NCI-H345 (cell line): ENCODE measurements around the gene C15orf39.
"Not testable (repeated sequence)": the region's sequence is repeated elsewhere in the genome, so short reads cannot be mapped to it uniquely, and the experiment has no call there.

ENCODE experiments used
- DNase-seq: peaks from one replicate; lab custom pipeline; 2025; lab: John Stamatoyannopoulos, UW

Gene C15orf39

DNA sequence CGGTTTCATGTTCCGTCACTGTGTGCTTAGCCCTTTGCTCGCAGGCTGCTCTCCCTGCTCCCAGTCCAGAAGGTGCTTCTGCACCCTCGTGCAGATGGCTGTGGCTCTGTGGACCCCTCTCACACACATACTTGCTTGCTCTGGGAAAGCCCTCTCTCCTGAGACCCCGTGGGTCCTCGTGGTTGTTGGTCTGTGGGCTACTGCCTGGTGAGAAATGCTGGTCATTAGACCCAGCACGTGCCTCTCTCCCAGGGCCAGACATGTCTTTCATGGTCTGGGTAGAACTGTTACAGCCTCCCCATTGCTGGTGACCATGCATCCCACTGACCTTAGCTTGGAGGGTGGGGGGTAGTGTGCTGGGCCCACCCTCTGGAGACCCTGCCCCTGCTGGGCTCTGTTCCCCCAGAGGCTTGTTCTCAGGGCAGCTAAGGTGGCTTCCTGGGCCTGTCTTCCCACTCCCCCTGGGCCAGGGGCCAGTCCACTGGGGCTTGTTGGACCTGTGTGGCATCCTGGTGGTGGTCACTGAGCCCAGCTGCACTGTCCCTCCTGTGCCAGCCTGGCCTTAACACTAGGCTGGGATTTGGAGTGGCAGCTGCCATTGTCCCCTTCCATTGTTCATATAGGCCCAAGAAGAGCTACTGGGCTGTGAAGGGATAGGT lies 10.6 kb downstream of the C15orf39 start:
- no peak for DNase-seq

DNA sequence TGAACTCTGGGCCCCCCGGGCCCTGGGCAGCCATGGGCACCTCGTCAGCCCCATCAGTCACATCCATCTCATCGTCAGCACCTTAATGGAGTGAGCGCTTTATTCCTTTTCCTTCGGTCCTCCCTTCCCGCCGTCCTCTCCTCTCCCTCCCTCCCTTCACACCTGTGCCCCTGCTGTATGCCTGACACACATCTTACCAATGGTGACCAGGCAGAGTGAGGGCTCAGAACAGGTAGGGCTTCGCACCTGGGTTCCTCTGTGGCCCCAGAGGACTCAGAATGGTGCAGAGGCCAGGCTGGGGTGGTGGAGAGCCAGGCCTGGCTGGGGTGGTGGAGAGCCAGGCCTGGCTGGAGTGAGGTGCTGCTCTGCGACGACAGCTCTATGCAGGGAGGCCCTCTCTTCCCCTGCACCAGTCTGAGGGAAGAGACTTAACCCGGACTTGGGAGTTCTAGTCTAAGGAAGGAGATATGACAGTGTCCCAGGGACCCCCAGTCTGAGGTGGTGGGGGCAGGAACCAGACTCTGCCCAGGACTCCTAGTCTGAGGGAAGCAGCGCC lies 11.6 kb downstream of the C15orf39 start:
- DNase-seq: no peak

DNA sequence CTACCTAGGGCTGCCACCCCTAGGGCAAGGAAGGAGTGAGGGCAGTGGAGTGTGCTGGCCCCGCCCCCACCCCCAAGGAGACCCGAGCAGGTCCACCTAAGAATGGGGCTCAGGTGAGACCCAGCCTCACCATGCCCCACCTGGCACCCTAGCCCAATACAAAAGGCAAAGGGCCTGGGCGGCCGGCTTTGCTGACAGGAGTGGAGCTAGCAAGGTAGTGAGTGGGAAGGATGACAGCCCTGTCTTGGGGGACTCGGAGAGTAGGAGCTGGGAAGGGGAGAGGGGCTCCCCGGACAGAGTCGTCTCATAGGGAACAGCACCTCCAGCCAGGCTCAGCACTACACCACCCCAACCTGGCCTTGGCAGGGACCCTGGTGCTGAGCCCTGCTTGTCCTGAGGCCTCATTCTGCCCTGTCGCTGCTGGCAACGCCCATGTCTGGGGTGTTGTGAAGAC lies 12.1 kb downstream of the C15orf39 start:
- no peak for DNase-seq

DNA sequence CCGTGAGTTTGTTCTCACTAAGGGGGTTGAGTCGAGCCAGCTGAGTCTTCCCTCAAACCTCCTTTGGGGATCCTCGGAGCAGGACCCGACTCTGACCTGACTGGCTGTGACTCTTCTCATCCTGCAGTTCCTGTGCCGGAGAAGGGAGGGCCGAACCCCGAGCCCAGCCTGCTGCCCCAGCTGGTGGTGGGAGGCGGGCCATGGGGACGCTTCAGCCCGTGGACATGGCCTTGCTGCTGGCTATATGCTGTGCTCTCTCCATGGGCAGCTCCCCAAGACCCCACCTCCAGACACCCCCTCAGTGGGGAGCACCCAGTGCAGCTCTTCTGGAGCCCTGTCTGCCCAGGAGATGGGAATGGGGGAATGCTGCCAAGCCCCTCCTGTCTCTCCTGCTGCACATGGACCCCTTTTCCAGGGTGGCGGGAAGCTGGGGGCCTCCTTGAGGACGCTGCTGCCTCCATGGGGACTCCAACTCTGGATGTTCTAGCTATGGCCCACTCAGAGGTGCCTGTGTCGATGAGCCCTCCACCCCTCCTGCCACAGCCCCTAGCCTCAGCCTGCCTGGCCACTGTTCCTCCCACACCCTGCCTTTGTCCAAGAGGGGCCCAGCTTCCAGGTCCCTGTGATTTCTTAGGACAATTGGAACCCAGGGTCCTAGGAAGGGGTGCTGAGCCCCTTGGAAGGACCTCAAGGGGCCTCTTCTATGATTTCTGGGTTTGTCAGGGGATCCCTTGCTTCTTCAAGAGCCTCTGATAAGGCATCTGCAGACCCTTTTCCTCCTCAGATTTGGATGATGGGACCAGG lies 12.8 kb downstream of the C15orf39 start:
- no peak for DNase-seq

DNA sequence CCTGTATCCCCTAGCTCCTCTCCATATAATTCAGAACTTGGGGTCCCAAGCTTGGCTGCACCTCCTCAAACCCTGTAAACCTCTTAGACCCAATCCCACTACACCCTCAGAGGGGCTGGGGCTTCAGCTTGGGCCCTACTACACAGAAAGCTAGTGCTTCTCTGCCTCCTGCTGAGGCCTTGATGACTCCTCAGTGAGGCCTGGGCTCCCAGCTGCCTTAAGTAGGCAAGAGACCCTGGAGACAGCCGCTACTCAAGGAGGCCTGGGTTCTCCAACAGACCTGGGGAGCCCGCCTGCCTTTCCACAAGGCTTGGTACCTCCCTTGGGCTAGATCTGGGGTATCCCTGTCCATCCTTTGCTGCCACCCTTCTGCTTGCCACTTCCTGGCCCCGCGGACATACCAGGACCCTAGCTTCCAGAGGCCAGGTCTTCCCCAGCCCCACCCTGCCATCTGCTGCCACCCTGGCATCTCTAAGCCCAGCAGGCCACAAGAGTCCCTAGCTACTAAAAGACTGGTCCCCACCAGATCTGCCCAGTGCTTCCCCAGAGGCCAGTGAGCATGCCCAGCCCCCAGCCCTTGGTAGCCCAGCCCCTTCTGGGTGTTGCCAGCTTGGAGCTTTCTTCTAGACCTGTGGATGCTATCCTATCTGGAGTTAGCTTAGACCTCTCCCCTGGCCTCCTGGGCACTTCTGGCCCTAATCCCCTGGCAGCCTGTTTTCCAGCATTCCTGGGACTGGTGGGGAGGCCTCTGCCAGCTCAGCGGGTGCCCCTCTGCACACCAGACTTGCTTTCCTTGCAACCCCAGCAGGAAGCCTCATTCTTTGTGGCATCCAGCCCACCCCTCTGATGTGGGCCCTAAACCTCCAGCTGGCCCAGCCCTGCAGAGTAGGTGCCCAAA lies 13.7 kb downstream of the C15orf39 start:
- DNase-seq: no peak

DNA sequence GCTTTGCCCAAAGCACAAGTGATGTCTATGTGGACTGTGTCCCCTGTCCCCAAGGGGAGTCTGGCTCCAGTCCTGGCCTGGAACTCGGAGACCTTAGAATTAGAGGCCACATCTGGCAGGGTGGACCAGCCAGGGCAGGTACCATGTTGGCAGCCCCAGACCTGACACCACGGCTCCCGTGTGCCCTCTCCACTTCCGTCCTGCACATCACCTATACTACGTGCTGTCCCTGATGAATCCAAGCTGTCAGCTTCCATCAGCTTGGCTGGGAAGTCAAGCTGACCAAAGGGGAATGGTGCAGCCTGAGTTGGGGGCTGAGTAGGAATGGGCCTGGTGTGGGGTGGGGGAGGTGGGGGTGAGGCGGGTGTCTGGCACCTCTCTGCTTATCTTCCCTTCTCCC lies 15.3 kb downstream of the C15orf39 start:
- DNase-seq: no peak

DNA sequence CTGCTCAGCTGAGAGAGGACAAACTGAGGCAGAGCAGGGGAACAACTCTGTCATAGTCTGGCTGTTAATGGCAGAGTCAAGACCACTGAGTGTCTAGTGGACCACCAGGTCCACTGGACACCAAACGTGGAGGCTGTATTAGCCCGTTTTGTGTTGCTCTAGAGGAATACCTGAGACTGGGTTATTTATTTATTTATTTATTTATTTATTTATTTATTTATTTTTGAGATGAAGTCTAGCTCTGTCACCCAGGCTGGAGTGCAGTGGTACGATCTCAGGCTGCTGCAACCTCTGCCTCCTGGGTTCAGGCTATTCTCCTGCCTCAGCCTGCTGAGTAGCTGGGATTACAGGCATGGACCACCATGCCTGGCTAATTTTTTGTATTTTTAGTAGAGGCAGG lies 15.9 kb downstream of the C15orf39 start:
- DNase-seq: not testable (repeated sequence)

DNA sequence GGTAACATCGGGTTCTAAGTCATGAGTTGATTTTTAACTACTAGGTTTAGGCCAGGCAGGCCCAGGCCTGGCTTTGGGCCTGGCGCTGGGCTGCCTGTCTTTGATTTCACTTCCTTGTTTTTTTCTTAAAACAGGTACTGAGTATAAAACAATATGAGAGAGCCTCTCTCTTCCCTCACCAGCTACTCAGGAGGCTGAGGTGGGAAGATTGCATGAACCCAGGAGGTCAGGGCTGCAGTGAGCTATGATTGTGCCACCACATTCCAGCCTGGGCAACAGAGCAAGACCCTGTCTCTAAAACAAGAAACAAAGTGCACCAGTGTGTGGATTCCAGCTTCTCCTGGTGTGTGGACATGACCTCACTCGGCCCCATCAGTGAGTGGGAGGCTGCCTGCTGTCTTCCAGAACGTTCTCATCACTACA lies 17.8 kb downstream of the C15orf39 start:
- not testable (repeated sequence) for DNase-seq

DNA sequence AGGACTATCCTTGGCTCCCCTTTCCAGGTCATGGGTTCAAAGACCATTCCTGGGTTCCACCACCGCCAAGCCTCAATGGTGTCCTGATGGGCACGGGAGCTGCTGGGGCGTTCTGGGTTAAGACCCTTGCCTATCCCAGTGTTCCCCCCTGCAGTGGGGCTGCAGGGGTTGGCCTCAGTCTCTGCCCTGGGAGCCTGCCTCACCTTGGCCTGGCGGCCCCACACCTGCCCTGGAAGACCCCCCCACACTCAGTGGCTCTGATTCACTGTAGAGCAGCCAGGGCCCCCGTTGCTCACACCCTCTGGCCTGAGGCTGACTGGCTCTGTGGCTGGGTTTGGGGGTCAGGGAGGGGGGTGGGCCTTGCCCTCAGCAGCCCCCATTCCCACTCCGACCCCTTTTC lies 22.0 kb downstream of the C15orf39 start:
- no peak for DNase-seq

DNA sequence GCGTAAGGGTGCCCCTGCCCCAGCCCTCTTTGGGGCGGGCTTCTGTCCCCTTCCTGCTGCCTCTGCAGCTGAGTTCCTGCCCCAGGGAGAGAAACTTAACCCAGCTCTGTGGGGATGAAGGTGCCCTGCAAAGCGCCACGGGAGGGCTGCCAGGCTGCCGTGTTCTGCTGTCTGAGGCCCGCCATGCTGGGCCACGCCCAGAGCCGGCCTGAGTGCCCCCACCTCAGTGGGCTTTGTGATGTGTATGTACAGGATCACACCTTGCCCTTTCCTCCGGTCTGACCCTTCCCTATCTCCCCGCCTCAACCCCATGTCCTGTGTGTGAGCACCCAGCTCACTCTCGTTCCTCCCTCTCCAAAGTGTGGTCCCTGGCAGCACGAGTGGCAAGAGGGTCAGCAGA lies 22.6 kb downstream of the C15orf39 start:
- DNase-seq: no peak

DNA sequence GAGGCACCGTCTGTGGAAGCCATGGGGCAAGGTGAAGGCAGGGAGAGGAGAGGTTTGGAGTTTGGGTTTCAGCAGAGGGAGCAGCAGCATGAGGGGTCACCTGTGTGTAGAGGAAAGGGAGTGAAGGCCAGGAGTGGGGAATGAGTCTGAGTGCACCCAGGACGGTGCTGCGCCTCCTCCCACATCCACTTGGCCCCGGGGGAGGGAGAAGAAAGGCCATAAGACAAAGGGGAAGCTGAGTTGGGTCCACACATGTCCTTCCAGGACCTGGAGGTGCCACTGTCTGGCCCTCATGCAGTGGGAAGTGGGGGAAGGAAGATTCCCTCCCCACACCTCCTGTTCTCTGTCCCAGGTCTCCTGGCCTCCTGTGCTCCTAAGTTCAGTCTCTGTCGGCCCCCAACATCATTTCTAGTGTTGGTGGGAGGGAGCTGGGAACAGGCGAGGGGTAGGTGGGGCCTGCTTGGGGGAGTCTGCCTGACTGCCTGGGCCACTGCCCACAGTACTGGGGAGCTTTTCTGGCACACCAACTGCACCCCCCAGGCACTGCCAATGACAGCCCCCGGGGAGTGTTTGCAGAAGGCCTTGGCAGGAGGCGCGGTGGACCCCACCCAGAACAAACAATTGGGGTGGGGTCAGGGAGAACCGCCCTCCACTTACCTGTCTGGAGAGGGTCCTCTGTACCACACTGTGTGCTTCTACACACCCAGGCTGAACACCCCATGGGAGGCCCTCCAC lies 23.6 kb downstream of the C15orf39 start:
- peak; percentile 0 for DNase-seq

DNA sequence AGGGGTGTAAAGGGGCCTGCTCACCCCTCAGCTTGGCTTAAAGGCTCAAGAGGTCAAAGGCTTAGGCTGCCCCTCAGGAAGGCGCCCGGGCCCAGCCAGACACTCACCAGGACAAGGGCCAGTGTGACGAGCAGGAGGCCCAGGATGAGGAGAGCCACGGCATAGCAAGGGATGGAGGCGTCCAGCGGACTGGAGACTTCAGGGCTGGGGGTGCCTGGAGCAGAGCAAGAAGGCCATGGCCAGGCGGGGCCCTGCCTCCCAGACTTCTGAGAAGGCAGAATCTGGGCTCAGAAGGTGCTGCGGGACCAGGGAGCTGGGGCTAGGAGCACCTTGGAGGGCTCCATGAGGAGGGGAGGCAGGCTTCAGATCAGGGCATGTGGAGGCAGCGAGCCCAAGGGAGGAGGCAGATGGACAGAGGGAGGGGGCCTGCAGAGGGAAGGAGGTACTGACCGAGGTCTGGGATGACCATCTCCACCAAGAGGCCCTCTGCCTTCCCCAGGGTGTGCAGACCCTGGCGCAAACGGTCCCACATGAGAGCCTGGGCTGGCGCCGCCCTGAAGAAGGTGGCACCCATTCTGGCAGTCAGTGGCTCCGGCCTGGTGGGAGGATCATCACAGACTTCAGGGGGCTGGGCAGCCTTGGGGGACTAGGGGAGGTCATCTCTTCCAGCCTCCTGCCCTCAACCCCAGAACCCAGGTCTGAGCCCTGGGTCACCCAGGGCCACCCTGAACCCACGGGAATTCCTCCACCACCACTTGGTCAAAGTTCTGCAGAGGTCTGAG lies 24.5 kb downstream of the C15orf39 start:
- DNase-seq: no peak

DNA sequence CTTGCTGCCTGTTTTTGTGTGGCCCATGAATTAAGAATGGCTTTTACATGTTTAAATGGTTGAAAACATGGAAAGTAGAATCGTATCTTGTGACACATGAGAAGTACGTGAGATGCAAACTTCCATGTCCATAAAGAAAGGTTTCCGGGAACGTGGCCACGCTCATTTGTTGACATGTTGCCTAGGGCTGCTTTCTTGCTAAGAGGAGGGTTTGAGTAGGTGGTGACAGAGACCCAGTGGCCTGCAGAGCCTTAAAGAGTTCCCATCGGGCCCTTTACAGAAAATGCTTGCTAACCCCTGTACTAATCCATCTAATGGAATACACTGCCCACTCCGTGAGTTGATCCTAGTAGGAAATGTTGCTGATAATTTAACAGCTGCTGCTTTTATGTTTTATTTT lies 25.4 kb downstream of the C15orf39 start:
- DNase-seq: not testable (repeated sequence)

DNA sequence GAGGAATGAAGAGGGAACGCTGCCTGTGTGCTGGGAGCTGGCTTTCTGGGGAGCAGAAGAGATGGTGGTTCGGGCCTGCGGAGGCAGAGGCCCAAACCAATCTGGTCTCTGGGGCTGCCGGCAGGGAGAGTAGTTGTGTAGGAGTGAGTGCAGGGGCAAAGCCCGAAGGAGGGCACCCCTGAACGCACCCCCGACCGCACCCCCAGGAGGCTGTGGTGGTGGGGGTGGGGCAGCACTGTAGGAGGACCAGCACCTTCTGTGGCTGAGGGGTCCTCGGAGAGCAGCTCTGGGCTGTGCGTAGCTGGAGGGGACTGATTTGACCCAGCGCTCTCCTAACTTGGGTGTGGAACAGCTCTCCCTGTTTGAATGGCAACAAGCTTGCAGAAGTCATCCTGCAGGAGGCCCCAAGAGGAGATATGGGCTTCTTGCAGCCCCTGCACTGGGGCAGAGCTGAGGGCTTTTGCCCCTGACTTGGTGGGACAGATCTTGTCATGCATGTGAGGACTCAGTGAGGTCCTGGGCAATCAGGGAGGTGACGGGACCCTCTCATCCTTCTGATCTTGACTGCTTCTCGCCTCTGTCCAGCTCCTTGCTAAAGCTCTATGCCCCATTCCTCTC lies 26.1 kb downstream of the C15orf39 start:
- DNase-seq: no peak

DNA sequence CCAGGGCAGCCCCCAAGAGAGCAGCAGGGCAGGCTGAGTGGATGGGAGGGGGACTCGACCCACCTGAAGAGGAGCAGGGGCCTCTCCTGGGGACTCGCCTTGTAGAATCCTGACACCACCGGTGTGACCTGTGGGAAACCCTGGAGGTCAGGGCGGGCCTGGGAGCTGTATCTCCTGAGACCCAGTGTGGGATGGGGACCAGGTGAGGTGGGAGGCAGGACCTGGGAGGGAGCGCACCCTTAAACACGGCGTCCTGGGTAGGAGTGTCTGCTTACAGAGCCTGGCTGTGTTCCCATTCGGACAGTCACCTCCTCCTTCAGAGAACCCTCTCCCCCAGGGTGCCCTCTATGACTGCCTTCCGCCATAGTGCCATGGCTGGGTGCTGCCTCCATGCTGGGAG lies 27.1 kb downstream of the C15orf39 start:
- DNase-seq: no peak

DNA sequence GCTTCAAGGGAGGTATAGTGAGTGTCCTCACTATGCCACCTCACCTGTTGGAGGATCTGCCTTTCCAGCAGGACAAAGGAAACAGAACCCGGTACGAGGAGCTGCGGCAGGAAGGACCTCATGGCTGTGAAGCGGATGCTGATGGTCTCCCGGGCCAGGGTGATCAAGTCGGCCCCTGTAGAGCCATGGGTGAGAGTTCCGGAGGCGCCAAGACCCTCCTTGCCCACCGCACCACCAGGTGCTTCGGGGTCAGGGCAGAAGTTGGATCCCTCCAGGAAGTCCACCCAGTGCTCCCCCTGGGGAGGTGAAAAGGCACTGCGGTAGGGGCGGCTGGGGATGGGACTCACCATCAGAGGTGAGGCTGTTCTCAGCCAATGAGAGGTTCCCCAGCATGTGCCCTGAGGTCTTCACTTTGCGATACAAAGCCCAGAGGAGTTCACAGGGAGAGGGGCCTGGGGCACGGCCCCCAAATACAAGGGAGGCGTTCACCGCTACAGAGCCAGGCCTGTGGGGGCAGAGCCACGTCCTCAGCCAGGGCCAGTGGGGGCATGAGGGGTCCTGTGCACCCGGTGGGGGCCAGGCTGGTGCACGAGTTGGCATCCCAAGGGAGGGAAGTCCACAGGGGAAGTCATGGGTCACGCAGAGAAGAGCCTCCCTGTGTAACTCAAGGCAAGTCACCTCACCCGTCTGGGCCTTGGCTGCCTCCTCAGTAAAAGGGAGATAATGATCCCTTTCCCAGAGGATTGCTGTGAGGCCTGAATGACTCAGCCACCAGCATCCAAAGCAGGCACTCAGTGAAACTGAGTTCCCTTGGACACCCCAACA lies 27.7 kb downstream of the C15orf39 start:
- DNase-seq: no peak

DNA sequence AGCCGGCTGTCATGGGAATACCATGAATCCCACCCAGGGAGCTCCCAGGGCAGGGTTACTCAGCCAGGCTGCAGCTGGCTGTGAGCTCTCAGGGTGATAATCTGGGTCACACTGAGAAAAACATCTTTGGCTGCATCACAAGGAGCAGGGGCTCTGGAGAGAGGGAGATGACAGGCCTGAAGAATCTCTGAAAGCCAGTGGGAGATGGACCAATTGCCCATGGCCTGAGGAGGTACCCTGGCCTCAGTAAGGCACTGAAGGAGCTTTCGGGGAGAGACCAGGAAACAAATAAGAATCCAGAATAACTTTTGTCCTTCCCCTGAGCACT lies 28.3 kb downstream of the C15orf39 start:
- no peak for DNase-seq

DNA sequence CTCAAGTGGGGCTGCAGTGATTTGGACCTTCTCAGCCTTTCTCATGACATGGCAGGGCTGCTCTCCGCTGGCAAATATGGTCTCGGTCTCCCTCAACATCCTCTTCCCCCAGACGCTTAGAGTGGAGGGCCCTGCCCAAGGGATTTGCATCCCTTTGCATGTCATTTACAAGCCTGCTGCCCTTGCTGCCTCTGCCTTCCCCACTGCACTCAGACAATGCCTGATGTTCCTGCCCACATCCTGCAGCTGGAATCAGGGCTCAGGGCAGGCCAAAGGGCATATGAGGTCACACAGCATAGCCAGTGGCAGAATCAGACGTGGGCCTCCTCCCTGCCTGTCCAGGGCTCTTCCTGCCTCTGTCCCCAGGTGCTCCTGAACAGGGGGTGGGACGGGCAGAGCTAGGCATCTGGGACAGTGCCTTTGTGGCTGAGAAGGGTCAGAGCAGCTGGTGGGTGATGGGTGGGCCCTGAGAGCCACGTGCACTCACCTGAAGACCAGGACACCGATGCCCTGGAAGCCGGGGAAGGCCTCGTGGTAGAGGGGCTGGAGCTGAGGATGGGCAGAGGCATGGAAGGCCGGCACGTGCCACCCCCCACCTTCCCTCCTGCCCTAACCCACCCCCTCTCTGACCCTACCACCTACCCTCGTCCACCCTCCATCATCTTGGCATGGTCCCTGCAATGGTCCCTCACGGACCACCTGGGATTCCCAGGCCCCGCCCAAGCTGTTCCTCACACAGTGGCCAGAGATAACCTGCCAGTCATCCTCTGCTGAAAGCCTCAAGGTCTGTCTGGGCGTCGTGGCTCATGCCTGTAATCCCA lies 29.1 kb downstream of the C15orf39 start:
- DNase-seq: no peak

DNA sequence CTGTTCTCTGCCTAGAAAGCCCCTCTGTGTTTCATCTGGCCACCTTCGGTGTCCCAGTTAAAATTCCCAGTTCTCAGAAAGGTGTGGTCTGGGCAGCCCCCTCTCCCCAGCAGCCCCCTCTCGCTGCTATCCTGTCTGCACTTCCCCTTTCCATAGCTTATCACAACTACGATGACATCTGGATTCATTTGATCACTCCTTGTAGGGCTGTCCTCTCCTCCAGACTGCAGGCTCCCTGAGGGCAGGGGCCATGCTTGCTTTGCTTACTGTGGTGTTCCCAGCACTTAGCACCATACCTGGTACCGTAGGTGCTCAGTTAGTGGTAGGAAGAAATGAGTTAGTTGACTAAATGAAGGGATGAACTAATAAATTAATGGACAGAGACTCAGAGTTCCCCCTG lies 30.2 kb downstream of the C15orf39 start:
- no peak for DNase-seq
